ENCODE data around the gene TLR9.
"Not testable (repeated sequence)": the region's sequence is repeated elsewhere in the genome, so short reads cannot be mapped to it uniquely, and the experiment has no call there.

TLR9 gene

GRCh38 chr3:52225452-52226228 is at the start of gene TLR9:
TSS of gene TLR9 (minus strand) at chr3:52225645. CDS start at chr3:52225529, 116 bp downstream.
- DNase-seq (ENCODE audit: low spot score), result no peak

- DNase-seq (ENCODE audit: low spot score), result not testable (repeated sequence)
Observed at GRCh38 chr3:52274781-52275180, 49.3 kb upstream of the TLR9 start.

GRCh38 chr3:52272831-52273230 is 47.4 kb upstream of the TLR9 start:
- DNase-seq (ENCODE audit: low spot score), result no peak

GRCh38 chr3:52272172-52272571 is 46.7 kb upstream of the TLR9 start:
- not testable (repeated sequence) for DNase-seq (ENCODE audit: low spot score)

- no peak for DNase-seq (ENCODE audit: low spot score)
Observed at GRCh38 chr3:52270252-52270754, 44.9 kb upstream of the TLR9 start.

- DNase-seq (ENCODE audit: low spot score), result no peak
Observed at GRCh38 chr3:52269776-52270175, 44.3 kb upstream of the TLR9 start.

GRCh38 chr3:52268036-52268435 is 42.6 kb upstream of the TLR9 start:
- no peak for DNase-seq (ENCODE audit: low spot score)

GRCh38 chr3:52265387-52265786 is 39.9 kb upstream of the TLR9 start:
- DNase-seq (ENCODE audit: low spot score), result no peak

- no peak for DNase-seq (ENCODE audit: low spot score)
Observed at GRCh38 chr3:52262447-52262846, 37.0 kb upstream of the TLR9 start.

- no peak for DNase-seq (ENCODE audit: low spot score)
Observed at GRCh38 chr3:52259448-52259847, 34.0 kb upstream of the TLR9 start.

- DNase-seq (ENCODE audit: low spot score), result no peak
Observed at GRCh38 chr3:52259035-52259434, 33.6 kb upstream of the TLR9 start.

GRCh38 chr3:52257911-52258310 is 32.5 kb upstream of the TLR9 start:
- DNase-seq (ENCODE audit: low spot score), result no peak

GRCh38 chr3:52256622-52257021 is 31.2 kb upstream of the TLR9 start:
- no peak for DNase-seq (ENCODE audit: low spot score)

GRCh38 chr3:52256159-52256558 is 30.7 kb upstream of the TLR9 start:
- no peak for DNase-seq (ENCODE audit: low spot score)

GRCh38 chr3:52254608-52255007 is 29.2 kb upstream of the TLR9 start:
- no peak for DNase-seq (ENCODE audit: low spot score)

- no peak for DNase-seq (ENCODE audit: low spot score)
Observed at GRCh38 chr3:52253314-52254304, 28.2 kb upstream of the TLR9 start.

- DNase-seq (ENCODE audit: low spot score), result no peak
Observed at GRCh38 chr3:52250122-52250521, 24.7 kb upstream of the TLR9 start.

- DNase-seq (ENCODE audit: low spot score), result no peak
Observed at GRCh38 chr3:52249683-52250082, 24.2 kb upstream of the TLR9 start.

- DNase-seq (ENCODE audit: low spot score), result no peak
Observed at GRCh38 chr3:52248816-52249547, 23.5 kb upstream of the TLR9 start.

GRCh38 chr3:52248165-52248541 is 22.7 kb upstream of the TLR9 start:
- DNase-seq (ENCODE audit: low spot score), result no peak

GRCh38 chr3:52247409-52248164 is 22.1 kb upstream of the TLR9 start:
- no peak for DNase-seq (ENCODE audit: low spot score)
